Neural crest cell (in vitro differentiated cells): Measurements from ENCODE around the gene PRMT2. TPM values are rescaled to one million over a fixed set of nuclear protein-coding genes. Genes with fewer than 3 reads are reported as not detected.

ENCODE experiments used
- DNase-seq: peaks from one replicate; pipeline ENCODE4 v3.0.0; 2021; ENCODE audit warnings: low read depth, mixed read lengths, low spot score
- H3K27ac Mint-ChIP-seq: one replicate; pipeline ENCODE4 v1.8.0; 2021; ENCODE audit warnings: mild to moderate bottlenecking, mixed read lengths; ENCODE audit not compliant: unreplicated experiment
- H3K27me3 Mint-ChIP-seq: 2 replicates; pipeline ENCODE4 v1.8.0; 2021; ENCODE audit warnings: low read depth, mild to moderate bottlenecking, mixed read lengths
- H3K36me3 Mint-ChIP-seq: 2 replicates; pipeline ENCODE4 v1.8.0; 2021; ENCODE audit warnings: low read depth, mild to moderate bottlenecking, mixed read lengths
- H3K4me1 Mint-ChIP-seq: 2 replicates; pipeline ENCODE4 v1.8.0; 2021; ENCODE audit warnings: mixed read lengths
- H3K4me3 Mint-ChIP-seq: one replicate; pipeline ENCODE4 v1.8.0; 2021; ENCODE audit warnings: mild to moderate bottlenecking, mixed read lengths
- H3K9me3 Mint-ChIP-seq: 2 replicates; pipeline ENCODE4 v1.8.0; 2021; ENCODE audit warnings: mixed read lengths
- total RNA-seq: library from RNA; stranded (reverse); gene quantifications from 2 replicates; pipeline ENCODE4 v1.2.1, GENCODE V29; 2021
- TF ChIP-seq, protein P1 (sequence below): fragments of 200-600 bp; sonication (generic); conservative IDR thresholded peaks from 2 replicates; pipeline ENCODE4 v1.5.0; 2021; ENCODE audit warnings: antibody characterized with exemption, mild to moderate bottlenecking

PRMT2 gene
- total RNA-seq, 1 donor from 2014 or later: 109 TPM

DNA sequence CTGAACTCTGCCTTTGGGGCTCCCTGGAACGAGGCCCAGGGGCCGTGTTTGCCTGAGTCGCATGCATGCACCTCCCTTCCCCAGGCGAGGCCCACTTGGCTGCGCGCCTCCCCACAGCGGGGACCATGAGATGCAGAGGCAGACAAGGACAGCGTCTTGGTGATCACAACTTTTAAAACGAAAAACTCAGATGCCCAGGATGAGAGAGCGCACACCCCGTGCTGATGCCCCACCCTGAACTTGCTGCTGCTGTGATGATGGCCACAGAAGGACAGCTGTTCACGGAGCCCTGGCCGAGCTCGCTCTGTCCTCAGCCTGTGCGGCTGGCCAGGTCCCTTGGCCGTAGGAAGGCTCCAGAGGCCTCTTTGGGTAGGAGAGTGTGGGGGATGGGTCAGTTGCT is 11.4 kb upstream of the PRMT2 start:
- DNase-seq: no peak
- Mint-ChIP-seq H3K9me3 (peaks cover 17% of the 10 kb centered on the region), H3K27me3 (no peaks in the 10 kb centered on the region), H3K4me1 (peaks cover 50% of the 10 kb centered on the region), H3K27ac (peak overlapping the region; percentile 83), H3K4me3 (no peak overlapping the region), H3K36me3 (no peaks in the 10 kb centered on the region)
- TF ChIP-seq, protein P1, sequence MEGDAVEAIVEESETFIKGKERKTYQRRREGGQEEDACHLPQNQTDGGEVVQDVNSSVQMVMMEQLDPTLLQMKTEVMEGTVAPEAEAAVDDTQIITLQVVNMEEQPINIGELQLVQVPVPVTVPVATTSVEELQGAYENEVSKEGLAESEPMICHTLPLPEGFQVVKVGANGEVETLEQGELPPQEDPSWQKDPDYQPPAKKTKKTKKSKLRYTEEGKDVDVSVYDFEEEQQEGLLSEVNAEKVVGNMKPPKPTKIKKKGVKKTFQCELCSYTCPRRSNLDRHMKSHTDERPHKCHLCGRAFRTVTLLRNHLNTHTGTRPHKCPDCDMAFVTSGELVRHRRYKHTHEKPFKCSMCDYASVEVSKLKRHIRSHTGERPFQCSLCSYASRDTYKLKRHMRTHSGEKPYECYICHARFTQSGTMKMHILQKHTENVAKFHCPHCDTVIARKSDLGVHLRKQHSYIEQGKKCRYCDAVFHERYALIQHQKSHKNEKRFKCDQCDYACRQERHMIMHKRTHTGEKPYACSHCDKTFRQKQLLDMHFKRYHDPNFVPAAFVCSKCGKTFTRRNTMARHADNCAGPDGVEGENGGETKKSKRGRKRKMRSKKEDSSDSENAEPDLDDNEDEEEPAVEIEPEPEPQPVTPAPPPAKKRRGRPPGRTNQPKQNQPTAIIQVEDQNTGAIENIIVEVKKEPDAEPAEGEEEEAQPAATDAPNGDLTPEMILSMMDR: no peak

DNA sequence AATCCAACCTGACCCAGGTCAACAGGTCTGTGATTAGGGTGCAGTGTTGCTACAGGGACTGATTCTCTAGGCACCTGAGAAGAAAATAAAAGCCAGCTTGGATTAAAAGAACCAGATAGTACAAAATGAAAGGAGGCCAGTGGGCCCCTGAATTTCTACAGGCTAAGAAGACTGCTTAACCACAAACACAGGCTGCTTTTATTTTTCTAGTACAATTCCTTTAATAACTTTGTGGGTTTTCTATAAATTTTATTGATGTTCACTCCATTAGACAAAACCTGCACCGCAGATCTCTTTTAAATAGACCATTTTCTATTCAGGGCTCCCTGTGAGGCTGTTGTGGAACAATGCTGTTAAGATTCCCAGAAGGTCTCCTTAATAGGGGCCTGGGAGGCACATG is 9.7 kb upstream of the PRMT2 start:
- H3K36me3 Mint-ChIP-seq: no peaks in the 10 kb centered on the region
- H3K27me3 Mint-ChIP-seq: no peaks in the 10 kb centered on the region
- peaks cover 39% of the 10 kb centered on the region for H3K4me1 Mint-ChIP-seq
- H3K9me3 Mint-ChIP-seq: peaks cover 10% of the 10 kb centered on the region
- TF ChIP-seq, protein P1: no peak
- no peak overlapping the region for H3K27ac Mint-ChIP-seq
- no peak for DNase-seq
- H3K4me3 Mint-ChIP-seq: no peak overlapping the region

DNA sequence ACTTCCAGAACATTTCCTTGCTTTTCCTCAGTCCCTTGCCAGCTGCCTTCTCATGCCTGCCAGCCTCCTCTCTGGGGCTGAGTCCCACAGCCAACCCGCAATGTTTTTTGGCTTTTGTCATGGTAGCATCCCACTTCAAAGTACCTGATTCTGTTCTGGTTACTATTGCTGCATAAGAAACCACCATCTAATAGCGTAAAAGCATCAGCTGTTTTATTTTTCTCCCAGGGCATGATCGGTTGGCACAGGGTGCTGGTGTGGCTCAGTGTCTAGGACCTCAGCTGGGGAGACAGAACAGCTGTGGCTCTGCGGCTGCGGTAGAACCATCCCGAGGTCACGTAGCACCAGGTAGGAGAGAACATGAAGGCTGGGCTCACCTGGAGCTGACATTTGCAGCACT is 8.9 kb upstream of the PRMT2 start:
- Mint-ChIP-seq H3K9me3 (peaks cover 13% of the 10 kb centered on the region), H3K27me3 (no peaks in the 10 kb centered on the region), H3K27ac (no peak overlapping the region), H3K4me3 (no peak overlapping the region), H3K4me1 (peaks cover 31% of the 10 kb centered on the region), H3K36me3 (no peaks in the 10 kb centered on the region)
- TF ChIP-seq, protein P1: no peak
- DNase-seq: no peak

DNA sequence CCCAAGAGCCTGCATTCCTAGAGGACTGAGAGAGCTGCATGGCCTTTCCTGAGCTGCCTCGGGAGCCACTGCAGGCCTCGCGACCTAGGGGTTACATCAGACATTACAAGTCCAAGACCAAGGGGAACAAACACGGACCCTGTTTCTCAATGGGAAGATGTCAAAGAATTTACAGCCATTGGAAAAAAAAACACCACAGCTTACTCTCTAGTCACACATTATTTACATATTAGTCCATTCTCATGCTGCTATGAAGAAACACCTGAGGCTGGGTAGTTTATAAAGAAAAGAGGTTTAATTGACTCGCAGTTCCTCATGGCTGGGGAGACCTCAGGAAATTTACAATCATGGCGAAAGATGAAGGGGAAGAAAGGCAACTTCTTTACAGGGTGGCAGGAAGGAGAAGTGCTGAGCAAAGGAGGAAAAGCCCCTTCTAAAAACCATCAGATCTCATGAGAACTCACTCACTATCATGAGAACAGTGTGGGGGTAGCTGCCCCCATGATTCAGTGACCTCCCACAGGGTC is 8.4 kb upstream of the PRMT2 start:
- peak overlapping the region; percentile 43 for H3K27ac Mint-ChIP-seq
- no peaks in the 10 kb centered on the region for H3K36me3 Mint-ChIP-seq
- H3K4me3 Mint-ChIP-seq: no peak overlapping the region
- H3K9me3 Mint-ChIP-seq: peaks cover 14% of the 10 kb centered on the region
- TF ChIP-seq, protein P1: no peak
- peaks cover 26% of the 10 kb centered on the region for H3K4me1 Mint-ChIP-seq
- H3K27me3 Mint-ChIP-seq: no peaks in the 10 kb centered on the region
- DNase-seq: no peak

DNA sequence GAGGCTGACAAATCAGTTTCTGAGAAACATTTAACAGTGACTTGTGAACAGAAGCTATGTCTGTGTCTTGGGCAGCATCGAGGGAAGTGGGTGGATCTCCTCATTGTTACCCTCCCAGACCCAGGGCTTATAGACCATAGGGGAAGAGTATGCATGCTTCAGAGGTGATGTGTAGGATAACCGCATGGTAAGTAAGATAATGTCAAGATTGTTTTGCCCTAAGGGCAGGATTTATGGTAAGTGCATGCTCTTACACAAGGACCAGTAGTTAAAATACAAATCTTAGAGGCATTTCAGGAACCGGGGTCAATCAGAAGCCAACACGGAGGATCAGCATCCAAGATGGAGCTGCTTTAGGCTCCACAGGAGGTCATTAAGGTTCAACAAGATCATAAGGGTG is 7.7 kb upstream of the PRMT2 start:
- H3K9me3 Mint-ChIP-seq: peaks cover 14% of the 10 kb centered on the region
- H3K4me1 Mint-ChIP-seq: peaks cover 19% of the 10 kb centered on the region
- H3K27ac Mint-ChIP-seq: no peak overlapping the region

More for the DNA sequence above, 7.7 kb upstream of the PRMT2 start:
- TF ChIP-seq, protein P1: no peak
- DNase-seq: no peak
- H3K27me3 Mint-ChIP-seq: no peaks in the 10 kb centered on the region
- H3K36me3 Mint-ChIP-seq: no peaks in the 10 kb centered on the region
- peak overlapping the region; percentile 21 for H3K4me3 Mint-ChIP-seq
